ENCODE measurements around the gene MYCBP2.

Gene MYCBP2

GRCh38 chr13:77176350-77176749 lies 150.5 kb downstream of the MYCBP2 start:
- H3K79me2 ChIP-seq (ENCODE audit: insufficient read depth, low read length), result no peaks in the 10 kb centered on the region
- no peaks in the 10 kb centered on the region for H3K27me3 ChIP-seq (ENCODE audit: low read length)
- TF ChIP-seq EZH2phosphoT487 (conservative IDR thresholded peaks at IDR 0.05; ENCODE audit: low read length), result no peak
- TF ChIP-seq, protein P1, sequence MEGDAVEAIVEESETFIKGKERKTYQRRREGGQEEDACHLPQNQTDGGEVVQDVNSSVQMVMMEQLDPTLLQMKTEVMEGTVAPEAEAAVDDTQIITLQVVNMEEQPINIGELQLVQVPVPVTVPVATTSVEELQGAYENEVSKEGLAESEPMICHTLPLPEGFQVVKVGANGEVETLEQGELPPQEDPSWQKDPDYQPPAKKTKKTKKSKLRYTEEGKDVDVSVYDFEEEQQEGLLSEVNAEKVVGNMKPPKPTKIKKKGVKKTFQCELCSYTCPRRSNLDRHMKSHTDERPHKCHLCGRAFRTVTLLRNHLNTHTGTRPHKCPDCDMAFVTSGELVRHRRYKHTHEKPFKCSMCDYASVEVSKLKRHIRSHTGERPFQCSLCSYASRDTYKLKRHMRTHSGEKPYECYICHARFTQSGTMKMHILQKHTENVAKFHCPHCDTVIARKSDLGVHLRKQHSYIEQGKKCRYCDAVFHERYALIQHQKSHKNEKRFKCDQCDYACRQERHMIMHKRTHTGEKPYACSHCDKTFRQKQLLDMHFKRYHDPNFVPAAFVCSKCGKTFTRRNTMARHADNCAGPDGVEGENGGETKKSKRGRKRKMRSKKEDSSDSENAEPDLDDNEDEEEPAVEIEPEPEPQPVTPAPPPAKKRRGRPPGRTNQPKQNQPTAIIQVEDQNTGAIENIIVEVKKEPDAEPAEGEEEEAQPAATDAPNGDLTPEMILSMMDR (IDR thresholded peaks at IDR 0.05; ENCODE audit: insufficient read depth, low read length, poor library complexity, severe bottlenecking), result no peak
- H3K27ac ChIP-seq (ENCODE audit: low read depth, low read length), result no peak overlapping the region
- H3K36me3 ChIP-seq (ENCODE audit: low read length), result peaks cover 80% of the 10 kb centered on the region
- no peak overlapping the region for H3K4me3 ChIP-seq (ENCODE audit: insufficient read depth, low read length, poor library complexity, severe bottlenecking)
- no peak overlapping the region for H3K4me2 ChIP-seq (ENCODE audit: low read depth, low read length, poor library complexity, severe bottlenecking)
- no peak overlapping the region for H2AFZ ChIP-seq (ENCODE audit: low read depth, low read length, severe bottlenecking)
- H3K9ac ChIP-seq (ENCODE audit: low read length), result no peak overlapping the region
- H3K9me3 ChIP-seq (ENCODE audit: insufficient read depth, low read length), result no peaks in the 10 kb centered on the region
- H3K9me2 ChIP-seq (replicated peaks; ENCODE audit: insufficient read depth, low read length), result no peaks in the 10 kb centered on the region
- 0 out of 2 replicates have a peak, but pooled peaks cover 2% of the 10 kb centered on the region for H3F3A ChIP-seq (ENCODE audit: insufficient read depth)
- H4K20me1 ChIP-seq (ENCODE audit: low read depth, low read length), result no peaks in the 10 kb centered on the region

GRCh38 chr13:77172650-77173049 lies 154.2 kb downstream of the MYCBP2 start:
- Histone ChIP-seq H3K9ac (ENCODE audit: low read length) (no peak overlapping the region), H3K79me2 (ENCODE audit: insufficient read depth, low read length) (no peaks in the 10 kb centered on the region), H3K36me3 (ENCODE audit: low read length) (peaks cover 69% of the 10 kb centered on the region), H3K9me2 (replicated peaks; ENCODE audit: insufficient read depth, low read length) (no peaks in the 10 kb centered on the region), H2AFZ (ENCODE audit: low read depth, low read length, severe bottlenecking) (no peak overlapping the region), H3K27ac (ENCODE audit: low read depth, low read length) (no peak overlapping the region), H3K4me3 (ENCODE audit: insufficient read depth, low read length, poor library complexity, severe bottlenecking) (no peak overlapping the region), H3F3A (ENCODE audit: insufficient read depth) (0 out of 2 replicates have a peak, but pooled peaks cover 4% of the 10 kb centered on the region), H4K20me1 (ENCODE audit: low read depth, low read length) (no peaks in the 10 kb centered on the region), H3K4me2 (ENCODE audit: low read depth, low read length, poor library complexity, severe bottlenecking) (no peak overlapping the region), H3K9me3 (ENCODE audit: insufficient read depth, low read length) (no peaks in the 10 kb centered on the region), H3K27me3 (ENCODE audit: low read length) (no peaks in the 10 kb centered on the region)
- TF ChIP-seq EZH2phosphoT487 (conservative IDR thresholded peaks at IDR 0.05; ENCODE audit: low read length), result no peak
- TF ChIP-seq, protein P1 (IDR thresholded peaks at IDR 0.05; ENCODE audit: insufficient read depth, low read length, poor library complexity, severe bottlenecking), result no peak

GRCh38 chr13:77171451-77171850 lies 155.4 kb downstream of the MYCBP2 start:
- H3K9ac ChIP-seq (ENCODE audit: low read length), result no peak overlapping the region
- peaks cover 74% of the 10 kb centered on the region for H3K36me3 ChIP-seq (ENCODE audit: low read length)
- no peak overlapping the region for H2AFZ ChIP-seq (ENCODE audit: low read depth, low read length, severe bottlenecking)
- no peaks in the 10 kb centered on the region for H3K9me2 ChIP-seq (replicated peaks; ENCODE audit: insufficient read depth, low read length)
- no peak overlapping the region for H3K27ac ChIP-seq (ENCODE audit: low read depth, low read length)
- H3F3A ChIP-seq (ENCODE audit: insufficient read depth), result 0 out of 2 replicates have a peak, but pooled peaks cover 4% of the 10 kb centered on the region
- no peak overlapping the region for H3K4me3 ChIP-seq (ENCODE audit: insufficient read depth, low read length, poor library complexity, severe bottlenecking)
- no peak overlapping the region for H3K4me2 ChIP-seq (ENCODE audit: low read depth, low read length, poor library complexity, severe bottlenecking)
- no peaks in the 10 kb centered on the region for H3K79me2 ChIP-seq (ENCODE audit: insufficient read depth, low read length)
- no peak for TF ChIP-seq EZH2phosphoT487 (conservative IDR thresholded peaks at IDR 0.05; ENCODE audit: low read length)
- TF ChIP-seq, protein P1 (IDR thresholded peaks at IDR 0.05; ENCODE audit: insufficient read depth, low read length, poor library complexity, severe bottlenecking), result no peak
- no peaks in the 10 kb centered on the region for H3K9me3 ChIP-seq (ENCODE audit: insufficient read depth, low read length)
- no peaks in the 10 kb centered on the region for H3K27me3 ChIP-seq (ENCODE audit: low read length)
- H4K20me1 ChIP-seq (ENCODE audit: low read depth, low read length), result no peaks in the 10 kb centered on the region
